Left forelimb (tissue), 1 donor: ENCODE results near the gene CD163L1.

ENCODE experiments used
- DNase-seq: peaks from one replicate; pipeline ENCODE4 v3.0.0-alpha.2; 2018; ENCODE audit warnings: low spot score

Gene CD163L1

DNA sequence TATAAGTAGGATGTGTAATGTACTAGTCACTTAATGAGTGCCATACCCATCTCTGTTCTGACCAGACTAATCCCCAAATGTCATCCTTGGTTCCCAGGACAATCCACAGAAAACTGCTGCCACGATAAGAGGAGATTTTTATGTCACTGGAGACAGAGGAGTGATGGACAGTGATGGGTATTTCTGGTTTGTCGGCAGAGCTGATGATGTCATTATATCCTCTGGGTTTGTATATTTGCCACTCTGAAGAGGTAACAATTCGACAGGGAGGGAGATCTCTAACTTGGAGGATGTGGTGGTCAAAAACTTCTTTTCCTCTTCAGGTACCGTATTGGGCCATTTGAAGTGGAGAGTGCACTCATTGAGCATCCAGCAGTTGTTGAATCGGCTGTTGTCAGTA is 119.8 kb downstream of the CD163L1 start:
- no peak for DNase-seq

DNA sequence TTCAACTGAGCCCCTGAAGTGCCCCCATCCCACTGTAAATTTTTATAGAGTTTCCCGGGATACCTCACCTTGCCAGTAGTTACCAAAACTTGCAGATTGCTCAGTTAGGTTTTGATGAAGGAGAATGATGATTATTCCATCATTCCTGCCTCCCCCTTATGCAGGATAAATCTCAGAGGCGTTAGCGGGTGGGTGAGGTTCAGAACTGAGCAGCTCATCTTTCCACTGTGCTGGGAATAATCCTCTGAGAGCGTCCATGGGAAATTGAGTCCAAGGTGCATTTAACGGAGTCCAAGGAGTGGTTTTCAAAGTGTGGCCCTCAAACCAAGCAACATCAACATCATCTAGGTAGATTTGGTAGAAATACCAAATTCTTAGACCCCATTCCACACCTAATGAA is 121.4 kb downstream of the CD163L1 start:
- no peak for DNase-seq

DNA sequence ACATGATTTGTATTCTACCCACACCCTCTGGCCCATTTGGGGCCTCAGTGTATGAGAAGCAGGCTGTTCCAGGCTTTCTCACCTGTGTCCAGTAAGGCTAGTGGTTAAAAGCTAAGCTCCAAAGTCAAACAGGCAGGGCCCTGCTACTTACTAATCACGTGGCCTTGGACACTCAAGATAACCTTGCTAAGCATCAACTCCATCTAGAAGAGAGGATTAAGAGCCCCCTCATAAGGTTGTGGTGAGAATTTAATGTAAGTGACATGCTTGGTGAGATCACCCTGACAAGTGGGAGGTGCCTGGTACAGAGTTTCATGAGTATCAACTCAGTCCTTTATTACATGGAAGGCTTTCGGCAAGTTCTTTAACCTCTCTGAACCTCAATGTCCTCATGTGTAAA is 122.3 kb downstream of the CD163L1 start:
- DNase-seq = no peak

DNA sequence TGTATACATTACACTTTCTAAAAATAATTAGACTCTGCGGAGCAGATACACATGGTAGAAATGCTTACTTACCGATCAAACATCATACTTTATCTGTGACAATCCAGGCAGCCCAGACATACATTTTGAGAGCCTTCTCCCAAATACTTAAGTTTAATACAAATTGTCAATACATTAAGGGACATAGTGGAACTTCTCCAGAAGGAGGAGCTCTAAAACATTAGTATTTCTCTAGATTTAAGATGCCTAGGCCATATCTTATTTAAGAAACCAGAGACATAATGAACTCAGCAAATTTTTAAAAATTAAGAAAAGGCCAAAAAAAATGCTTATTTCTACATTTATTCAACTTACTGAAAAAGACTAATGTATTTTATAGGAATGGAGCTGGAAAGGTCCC is 124.0 kb downstream of the CD163L1 start:
- no peak for DNase-seq

DNA sequence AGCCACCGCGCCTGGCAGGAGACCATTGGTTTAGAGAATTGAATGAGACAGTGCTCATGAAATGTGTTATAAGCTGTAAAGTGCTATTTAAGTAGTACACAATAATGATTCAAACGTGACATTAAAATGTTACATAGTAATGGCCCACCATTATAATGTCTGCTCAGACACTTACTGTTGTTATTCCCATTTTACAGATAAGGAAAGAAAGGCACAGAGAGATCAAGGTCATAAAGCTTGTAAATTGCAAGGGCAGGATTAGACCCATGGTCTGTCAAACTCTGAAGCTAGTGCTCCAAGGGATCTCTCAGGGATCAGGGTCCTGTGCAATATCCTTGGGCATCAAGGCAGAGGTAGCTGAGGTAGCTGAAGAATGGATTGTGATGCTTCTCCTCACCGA is 133.9 kb downstream of the CD163L1 start:
- DNase-seq = no peak
